GM19468 (cell line): ENCODE results near the gene CCL4.
A peak's percentile ranks its signal among the peaks of the same experiment; 100 is the strongest.

Source experiments
- ATAC-seq: cut with Tn5 transposase; IDR thresholded peaks from one replicate; pipeline ENCODE4 v1.9.1; 2021; ENCODE audit warnings: mild to moderate bottlenecking, moderate library complexity, moderate number of reproducible peaks; ENCODE audit not compliant: unreplicated experiment; ENCODE audit errors: extremely low read depth

Gene CCL4

DNA sequence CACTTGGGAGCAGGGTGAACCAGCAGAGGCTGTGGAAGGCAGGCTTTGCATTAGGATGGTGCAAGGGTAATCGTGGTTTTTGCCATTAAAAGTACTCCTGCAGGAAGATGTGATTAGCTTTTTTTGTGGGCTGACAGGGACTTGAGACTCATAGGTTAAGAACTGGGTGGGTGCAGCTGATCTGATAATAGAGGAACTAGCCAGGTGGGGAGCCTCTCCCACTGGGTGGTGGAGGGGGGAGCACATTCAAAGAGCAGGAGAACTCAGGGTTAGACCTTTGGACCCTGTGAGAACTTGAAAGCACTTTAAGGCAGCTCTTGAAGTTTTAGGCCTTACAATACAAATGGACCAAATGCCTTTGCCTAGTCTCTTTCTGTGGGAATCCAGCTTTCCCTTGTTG, 32.4 kb downstream of the CCL4 start:
- no peak for ATAC-seq

DNA sequence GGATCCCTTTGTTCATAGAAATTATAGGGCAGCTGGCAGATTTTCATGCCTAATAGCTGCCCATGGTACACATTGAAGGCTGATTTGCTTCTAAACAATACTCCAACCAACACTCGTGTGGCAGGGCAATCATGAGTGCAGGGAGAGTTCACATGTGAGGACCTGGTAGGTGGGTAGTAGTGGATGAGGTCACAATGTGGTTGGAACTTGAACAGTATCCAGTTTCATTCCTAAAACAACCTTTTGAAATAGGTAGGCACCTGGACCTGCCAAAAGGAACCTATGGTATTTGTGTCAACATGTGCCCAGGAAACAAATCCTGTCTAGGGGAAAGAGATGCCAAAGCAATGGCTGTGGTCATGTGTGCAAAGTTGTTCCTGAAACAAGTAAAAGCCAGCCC, 32.8 kb downstream of the CCL4 start:
- ATAC-seq, result no peak

DNA sequence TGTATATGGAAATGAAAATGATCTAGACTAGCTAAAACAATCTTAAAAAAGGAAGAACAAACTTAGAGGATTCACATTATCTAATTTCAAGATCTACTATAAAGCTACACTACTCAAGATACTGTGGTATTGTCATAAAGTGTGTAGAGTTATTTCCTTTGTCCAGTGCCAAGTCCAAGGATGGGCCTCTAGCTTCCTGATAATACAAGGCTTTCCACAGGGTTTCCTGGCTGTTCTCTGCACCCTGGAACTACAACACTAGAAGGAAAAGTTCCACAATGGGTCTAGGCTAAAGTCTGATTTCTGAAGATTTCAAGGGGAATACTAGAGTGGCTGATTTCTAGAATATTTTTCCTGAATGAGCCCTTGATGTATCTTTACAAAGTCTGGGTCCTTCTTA, 38.6 kb downstream of the CCL4 start:
- ATAC-seq, result no peak

DNA sequence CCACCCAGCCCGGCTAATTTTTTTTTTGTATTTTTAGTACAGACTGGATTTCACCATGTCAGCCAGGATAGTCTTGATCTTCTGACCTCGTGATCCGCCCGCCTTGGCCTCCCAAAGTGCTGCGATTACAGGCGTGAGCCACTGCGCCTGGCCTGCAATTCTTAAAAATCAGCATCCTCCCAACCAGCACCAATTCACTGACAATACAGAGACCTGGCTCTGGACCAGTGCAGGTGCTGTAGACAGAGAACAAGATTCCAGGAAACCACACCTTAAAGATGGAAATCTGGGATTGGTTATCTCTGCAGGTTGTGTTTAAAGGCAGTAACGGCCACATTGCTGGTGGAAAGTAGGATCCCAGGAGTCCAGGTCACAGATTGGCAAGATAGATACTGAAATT, 39.2 kb downstream of the CCL4 start:
- ATAC-seq, result no peak

DNA sequence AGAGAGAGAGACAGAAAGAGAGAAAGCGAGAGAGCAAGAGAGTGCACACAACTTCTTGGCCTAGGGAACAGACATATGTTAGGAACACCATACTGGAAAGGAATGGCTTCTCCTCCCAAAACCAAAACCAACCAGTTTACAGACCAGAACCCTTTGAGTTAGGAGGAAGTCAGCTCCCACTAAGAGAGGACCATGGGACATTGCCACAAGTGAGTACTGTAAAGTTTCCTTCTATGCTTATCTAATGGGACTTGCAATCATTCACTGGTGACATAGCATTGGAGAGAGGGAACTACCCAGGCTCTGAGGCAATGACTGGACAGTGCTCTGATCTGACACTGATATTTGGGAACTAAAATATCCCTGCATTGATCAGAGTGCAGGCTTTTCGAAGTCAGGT, 40.4 kb downstream of the CCL4 start:
- no peak for ATAC-seq

DNA sequence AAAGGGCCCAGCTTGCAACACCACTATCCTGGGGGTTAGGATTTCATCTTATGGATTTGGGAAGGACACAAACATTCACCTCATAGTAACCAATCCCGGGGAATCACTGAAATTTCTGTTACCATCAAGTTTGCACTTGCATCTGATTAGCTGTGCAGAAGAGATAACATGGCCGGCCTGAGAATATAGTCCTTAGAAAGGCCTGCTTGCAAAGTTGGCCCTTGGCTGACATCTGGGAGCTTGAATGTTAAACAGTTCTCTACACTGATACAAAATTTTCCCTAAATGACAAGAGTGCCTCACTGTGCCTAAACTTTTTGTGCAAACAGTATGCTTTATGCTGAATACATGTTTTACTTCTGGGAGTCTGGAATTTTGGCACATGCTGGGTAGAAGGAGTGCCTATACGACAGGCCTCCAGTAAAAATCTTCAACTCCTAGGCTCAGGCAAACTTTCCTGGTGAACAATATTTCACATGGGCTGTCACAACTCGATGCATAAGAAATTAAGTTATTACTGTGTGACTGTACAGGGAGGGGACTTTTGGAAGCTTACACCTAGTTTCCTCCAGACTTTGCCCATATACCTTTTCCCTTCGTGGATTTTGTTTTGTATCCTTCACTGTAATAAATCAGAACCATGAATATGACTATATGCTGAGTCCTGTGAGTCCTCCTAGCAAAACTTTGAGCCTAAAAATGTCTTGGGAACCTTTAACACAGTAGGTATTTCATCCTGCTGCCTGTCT, 41.5 kb downstream of the CCL4 start:
- no peak for ATAC-seq

GRCh38 chr17:36147601-36148000, 44.0 kb downstream of the CCL4 start:
- ATAC-seq, result no peak

DNA sequence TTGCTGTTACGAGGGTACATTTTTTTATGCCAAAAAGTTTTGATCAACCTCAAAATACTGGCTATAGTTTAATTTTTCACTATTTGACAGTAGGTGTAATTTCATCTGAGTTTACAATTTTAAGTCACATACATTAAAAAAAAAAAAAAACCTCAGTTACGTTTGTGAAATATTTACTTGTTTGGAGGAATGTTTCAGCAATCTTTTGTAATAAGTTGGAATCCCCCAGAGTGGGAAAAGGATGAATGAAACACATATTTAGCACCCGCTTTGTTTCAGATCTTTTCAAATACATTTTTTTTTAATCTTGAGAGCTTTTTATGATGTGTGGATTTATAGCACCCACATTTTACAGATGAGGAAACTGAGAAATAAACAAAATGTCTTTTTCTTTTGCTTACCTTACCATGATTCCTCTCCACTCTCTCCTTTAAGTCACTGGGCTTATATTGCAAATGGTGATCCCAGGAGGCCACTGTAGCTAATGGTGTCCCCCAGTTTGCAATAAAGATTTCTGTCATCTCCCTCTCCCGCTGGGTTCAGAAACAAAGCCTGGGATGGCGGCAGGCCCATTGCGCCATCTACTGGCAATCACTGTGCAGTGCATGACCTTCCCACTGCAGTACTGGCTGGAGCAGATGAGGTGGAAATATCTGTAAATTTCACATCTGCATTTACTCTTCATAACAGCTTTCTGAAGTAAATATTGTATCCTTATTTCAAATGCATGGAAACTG, 45.1 kb downstream of the CCL4 start:
- ATAC-seq, result peak; percentile 55

GRCh38 chr17:36149296-36149820, 45.7 kb downstream of the CCL4 start:
- no peak for ATAC-seq

DNA sequence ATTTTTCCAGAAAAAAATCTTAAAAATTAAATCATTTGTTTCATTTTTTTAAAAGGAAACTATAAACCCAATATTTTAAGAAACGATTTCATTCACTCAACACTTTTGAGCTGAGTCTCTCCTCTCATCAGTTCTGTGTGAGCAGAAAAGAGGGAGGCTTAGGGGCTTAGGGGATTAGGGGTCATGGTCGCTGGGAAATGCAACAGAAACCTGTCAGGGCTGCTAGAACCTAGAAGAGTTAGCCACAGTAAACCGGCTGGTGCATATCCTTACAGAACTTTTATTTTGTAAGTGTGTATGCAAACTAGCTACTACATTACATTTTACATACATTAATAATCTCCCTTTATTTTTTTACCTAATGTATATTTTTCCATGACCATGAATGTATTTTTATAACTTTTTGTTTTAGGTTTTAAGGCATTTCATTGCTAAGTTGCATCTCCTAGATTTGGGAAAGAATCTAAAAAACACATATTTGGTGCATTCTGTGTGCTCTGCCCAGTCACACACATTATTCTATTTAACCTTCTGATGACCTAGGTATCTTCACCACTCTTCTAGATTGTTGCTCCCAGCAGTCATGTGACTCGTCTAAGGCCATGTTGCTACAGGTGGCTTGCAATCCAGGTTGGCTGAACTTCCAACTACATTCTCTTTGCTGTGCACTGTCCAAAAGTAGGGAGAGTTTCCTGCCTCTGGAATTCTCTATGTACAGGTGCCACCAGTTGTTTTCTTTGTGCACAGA, 48.4 kb downstream of the CCL4 start:
- ATAC-seq, result no peak

GRCh38 chr17:36152639-36153120, 49.1 kb downstream of the CCL4 start:
- ATAC-seq, result no peak

DNA sequence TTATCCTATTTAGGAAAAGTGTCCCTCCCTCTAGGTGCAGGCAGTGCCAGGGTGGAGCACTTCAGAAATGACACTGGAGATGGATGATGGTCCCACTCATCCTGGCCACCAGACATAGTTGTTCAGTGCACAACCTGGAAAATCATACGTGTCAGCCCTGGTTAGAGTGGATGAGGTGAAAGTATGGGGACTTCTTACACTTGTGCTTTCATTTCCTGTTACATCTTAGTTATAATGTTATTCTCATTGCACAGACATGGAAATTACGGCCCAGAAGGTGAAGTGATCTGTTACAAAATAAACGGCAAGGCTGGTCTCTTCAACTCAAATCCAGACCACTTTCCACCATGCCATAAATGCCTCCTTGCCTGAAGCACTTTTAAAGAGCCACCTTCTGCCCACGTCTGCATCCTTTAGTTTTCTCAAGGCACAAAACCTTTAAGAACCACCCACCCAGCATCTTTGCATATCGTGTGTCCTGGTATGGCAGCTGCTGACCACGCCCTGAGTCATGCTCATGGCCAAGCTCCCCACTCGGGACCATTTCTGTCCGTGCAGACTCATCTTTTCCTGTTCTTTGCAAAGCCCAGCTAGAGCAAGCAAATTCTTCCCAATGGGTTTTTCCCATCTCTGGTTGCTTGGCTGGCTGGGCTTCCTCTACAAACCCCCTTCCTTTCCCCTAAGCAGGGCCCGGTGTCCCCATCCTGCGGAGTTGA, 50.4 kb downstream of the CCL4 start:
- no peak for ATAC-seq
